GM18505 (cell line): ENCODE results near the gene PPT1.
"Not testable (repeated sequence)": the region's sequence is repeated elsewhere in the genome, so short reads cannot be mapped to it uniquely, and the experiment has no call there.

Source experiments
- ATAC-seq: cut with Tn5 transposase; IDR thresholded peaks from one replicate; pipeline ENCODE4 v1.9.1; 2021; ENCODE audit not compliant: unreplicated experiment
- POLR2A ChIP-seq: IDR thresholded peaks from 4 replicates; pipeline ENCODE4 v1.6.1; 2011; ENCODE audit warnings: borderline replicate concordance; ENCODE audit not compliant: insufficient read depth, insufficient read length; ENCODE audit errors: extremely low read depth

PPT1 gene

GRCh38 chr1:40107290-40107959 lies 10.4 kb upstream of the PPT1 start:
- TF ChIP-seq POLR2A = no peak
- ATAC-seq = no peak

- ATAC-seq = no peak
- no peak for TF ChIP-seq POLR2A
These were observed 8.0 kb upstream of the PPT1 start for GRCh38 chr1:40105028-40105427.

GRCh38 chr1:40102896-40103295 lies 5.8 kb upstream of the PPT1 start:
- TF ChIP-seq POLR2A = no peak
- ATAC-seq = no peak

- no peak for ATAC-seq
- TF ChIP-seq POLR2A = no peak
These were observed 5.0 kb upstream of the PPT1 start for GRCh38 chr1:40102038-40102437.

- peak; percentile 7 for ATAC-seq
- TF ChIP-seq POLR2A = no peak
These were observed 441 bp downstream of the PPT1 start for GRCh38 chr1:40096646-40096976.

- TF ChIP-seq POLR2A = no peak
- no peak for ATAC-seq
These were observed 1.2 kb downstream of the PPT1 start for GRCh38 chr1:40095806-40096205.

- TF ChIP-seq POLR2A = no peak
- no peak for ATAC-seq
These were observed 2.5 kb downstream of the PPT1 start for GRCh38 chr1:40094466-40095110.

- no peak for ATAC-seq
- TF ChIP-seq POLR2A = no peak
These were observed 4.1 kb downstream of the PPT1 start for GRCh38 chr1:40092706-40093639.

- ATAC-seq = no peak
- no peak for TF ChIP-seq POLR2A
These were observed 4.8 kb downstream of the PPT1 start for GRCh38 chr1:40092241-40092640.

GRCh38 chr1:40090652-40091355 lies 6.2 kb downstream of the PPT1 start:
- no peak for TF ChIP-seq POLR2A
- no peak for ATAC-seq

- ATAC-seq = not testable (repeated sequence)
These were observed 12.3 kb downstream of the PPT1 start for GRCh38 chr1:40084750-40085149.

- TF ChIP-seq POLR2A = no peak
- no peak for ATAC-seq
These were observed 15.2 kb downstream of the PPT1 start for GRCh38 chr1:40081871-40082270.

GRCh38 chr1:40079774-40080400 lies 17.2 kb downstream of the PPT1 start:
- ATAC-seq = no peak
- TF ChIP-seq POLR2A = no peak
